Measurements from ENCODE around the gene TREM1.
A peak's percentile ranks its signal among the peaks of the same experiment; 100 is the strongest.

The TREM1 gene

GRCh38 chr6:41286544-41287346 lies at the start of gene TREM1:
TSS of gene TREM1 (minus strand) at chr6:41286682. CDS start at chr6:41286655, 27 bp downstream.
- no peak for DNase-seq (ENCODE audit: low read depth)

GRCh38 chr6:41335943-41336342 lies 49.5 kb upstream of the TREM1 start:
- DNase-seq (ENCODE audit: low read depth) = no peak

GRCh38 chr6:41335296-41335695 lies 48.8 kb upstream of the TREM1 start, which contains the start of gene NCR2:
TSS of gene NCR2 (plus strand) at chr6:41335608. CDS start at chr6:41335877, 269 bp downstream.
- no peak for DNase-seq (ENCODE audit: low read depth)

- DNase-seq (ENCODE audit: low read depth) = no peak
These were observed 48.1 kb upstream of the TREM1 start for GRCh38 chr6:41334482-41335040.

GRCh38 chr6:41332842-41333736 lies 46.6 kb upstream of the TREM1 start:
- no peak for DNase-seq (ENCODE audit: low read depth)

GRCh38 chr6:41332241-41332640 lies 45.8 kb upstream of the TREM1 start:
- DNase-seq (ENCODE audit: low read depth) = no peak

GRCh38 chr6:41331401-41332150 lies 45.1 kb upstream of the TREM1 start:
- no peak for DNase-seq (ENCODE audit: low read depth)

GRCh38 chr6:41327177-41327576 lies 40.7 kb upstream of the TREM1 start:
- no peak for DNase-seq (ENCODE audit: low read depth)

- DNase-seq (ENCODE audit: low read depth) = no peak
These were observed 39.6 kb upstream of the TREM1 start for GRCh38 chr6:41326092-41326491.

- DNase-seq (ENCODE audit: low read depth) = no peak
These were observed 39.1 kb upstream of the TREM1 start for GRCh38 chr6:41325446-41326066.

GRCh38 chr6:41321183-41321582 lies 34.7 kb upstream of the TREM1 start:
- no peak for DNase-seq (ENCODE audit: low read depth)

- peak; percentile 65 for DNase-seq (ENCODE audit: low read depth)
These were observed 32.4 kb upstream of the TREM1 start for GRCh38 chr6:41318654-41319565.

- DNase-seq (ENCODE audit: low read depth) = no peak
These were observed 31.8 kb upstream of the TREM1 start for GRCh38 chr6:41318261-41318653.

GRCh38 chr6:41315943-41316620 lies 29.6 kb upstream of the TREM1 start:
- no peak for DNase-seq (ENCODE audit: low read depth)

- DNase-seq (ENCODE audit: low read depth) = no peak
These were observed 28.7 kb upstream of the TREM1 start for GRCh38 chr6:41315203-41315602.

- DNase-seq (ENCODE audit: low read depth) = peak; percentile 10
These were observed 19.8 kb upstream of the TREM1 start for GRCh38 chr6:41306187-41306854.

GRCh38 chr6:41302638-41303037 lies 16.2 kb upstream of the TREM1 start:
- no peak for DNase-seq (ENCODE audit: low read depth)

GRCh38 chr6:41298785-41299502 lies 12.5 kb upstream of the TREM1 start:
- DNase-seq (ENCODE audit: low read depth) = no peak

Data from stimulated activated CD8-positive, alpha-beta memory T cell treated with anti-CD3 and anti-CD28 coated beads, Interleukin-12 subunit alpha, Interleukin-12 subunit beta, amount 100 ng/mL, for 1 hour (primary cell).